Activated T-cell treated with anti-CD3 and anti-CD28 coated beads for 24 hours (primary cell): ENCODE measurements around the gene WSCD2.

Experiments used
- DNase-seq: peaks from one replicate; pipeline ENCODE4 v3.0.0-alpha.2; 2020; ENCODE audit warnings: low read depth

The WSCD2 gene

GRCh38 chr12:108109504-108109903 is 19.6 kb upstream of the WSCD2 start:
- DNase-seq = no peak

GRCh38 chr12:108109954-108110353 is 19.1 kb upstream of the WSCD2 start:
- DNase-seq = no peak

DNA sequence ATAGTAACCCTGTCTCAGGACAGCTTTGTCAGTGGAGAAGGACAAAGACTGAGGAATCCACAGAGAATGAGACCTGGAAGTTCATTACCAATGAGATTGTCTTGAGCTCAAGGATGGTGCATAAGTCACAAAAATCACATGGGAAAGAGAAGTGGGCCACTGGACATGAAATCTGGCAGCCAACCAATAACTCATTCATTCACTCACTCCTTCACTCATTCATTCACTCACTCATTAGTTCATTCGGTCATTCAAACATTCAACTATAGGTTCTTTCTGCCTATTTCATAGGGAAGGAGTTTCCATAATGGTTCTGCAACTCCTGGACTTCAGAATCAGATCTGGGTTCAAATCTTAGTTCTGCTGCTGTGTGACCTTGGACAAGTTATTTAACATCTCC is 18.2 kb upstream of the WSCD2 start:
- no peak for DNase-seq

DNA sequence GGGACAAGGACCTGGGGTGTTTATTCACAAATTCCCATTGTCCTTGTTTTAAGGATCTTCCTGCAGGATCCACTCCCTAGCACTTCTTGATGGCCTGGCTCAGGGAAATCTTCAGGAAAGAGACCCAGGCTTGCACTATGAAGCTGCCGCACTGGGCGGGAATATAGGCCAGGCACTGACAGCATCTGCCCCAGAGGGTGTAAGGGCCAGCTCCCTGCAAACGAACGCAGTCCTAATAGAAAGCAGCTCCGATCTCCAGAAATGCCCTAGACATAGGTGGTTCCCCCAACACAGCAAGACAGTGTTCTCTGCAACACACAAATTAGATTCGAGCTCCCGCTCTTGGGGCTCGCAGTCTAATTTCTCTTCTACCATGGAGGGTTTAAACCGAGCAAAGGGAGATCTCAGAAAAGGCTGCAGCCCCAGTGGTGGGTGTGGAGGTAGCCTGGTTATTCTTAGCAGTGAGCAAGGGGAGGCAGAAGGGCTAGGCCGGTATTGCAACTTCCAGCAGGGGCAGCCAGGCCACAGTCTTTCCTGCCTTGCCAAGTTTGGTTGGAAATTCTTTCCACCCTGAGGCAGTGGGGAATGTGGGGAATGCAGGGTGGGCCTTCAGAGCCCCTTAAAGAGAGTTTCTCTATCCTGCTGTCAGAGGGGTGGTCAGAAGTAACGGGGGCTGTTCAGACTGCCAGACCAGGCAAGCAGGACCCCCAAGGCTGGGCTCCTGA is 16.1 kb upstream of the WSCD2 start:
- no peak for DNase-seq

DNA sequence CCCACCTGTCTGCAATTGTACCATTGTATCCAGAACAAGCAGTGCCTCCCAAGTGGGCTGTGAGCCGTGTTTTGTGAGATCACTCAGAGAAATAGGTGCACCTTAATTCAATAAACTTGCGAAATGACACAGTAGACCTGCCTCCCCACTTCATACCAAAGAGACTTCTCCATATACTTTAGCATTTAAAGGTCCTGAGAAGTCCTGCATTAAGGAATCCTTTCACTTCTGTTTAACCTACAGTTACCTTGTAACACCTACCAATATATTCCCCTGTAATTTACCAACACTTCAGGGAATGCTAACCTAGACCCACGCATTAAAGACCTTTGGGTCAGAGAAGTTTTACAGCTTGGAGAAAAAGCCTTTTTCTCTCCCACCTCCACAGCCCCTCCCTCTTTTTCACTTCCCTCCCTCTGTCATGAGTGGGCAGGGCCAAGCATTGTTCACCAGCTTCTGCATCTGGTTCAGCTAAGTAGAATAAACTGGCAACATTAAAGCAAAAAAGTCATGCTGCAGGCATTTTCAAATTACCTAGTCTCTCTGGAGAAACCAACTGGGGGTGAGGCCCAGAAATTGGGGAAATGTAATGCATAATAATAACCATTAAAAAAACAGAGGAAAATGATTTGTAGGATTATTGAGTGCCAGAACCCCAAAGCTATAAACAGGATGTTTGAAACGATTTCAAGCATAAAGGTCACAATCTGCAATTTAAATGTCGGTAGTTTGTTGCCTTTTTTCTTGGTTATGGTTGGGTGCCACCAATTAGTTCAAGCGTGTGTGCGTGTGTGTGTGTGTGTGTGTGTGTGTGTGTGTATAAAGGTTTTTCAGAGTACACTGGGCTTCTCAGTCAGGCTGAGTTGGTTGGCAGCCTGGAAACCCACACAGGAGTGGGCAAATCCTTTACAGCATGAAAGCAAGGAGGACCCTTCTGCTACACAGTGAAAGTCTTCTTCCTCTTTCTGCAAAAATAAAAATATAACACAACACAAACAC is 13.7 kb upstream of the WSCD2 start:
- DNase-seq = no peak

DNA sequence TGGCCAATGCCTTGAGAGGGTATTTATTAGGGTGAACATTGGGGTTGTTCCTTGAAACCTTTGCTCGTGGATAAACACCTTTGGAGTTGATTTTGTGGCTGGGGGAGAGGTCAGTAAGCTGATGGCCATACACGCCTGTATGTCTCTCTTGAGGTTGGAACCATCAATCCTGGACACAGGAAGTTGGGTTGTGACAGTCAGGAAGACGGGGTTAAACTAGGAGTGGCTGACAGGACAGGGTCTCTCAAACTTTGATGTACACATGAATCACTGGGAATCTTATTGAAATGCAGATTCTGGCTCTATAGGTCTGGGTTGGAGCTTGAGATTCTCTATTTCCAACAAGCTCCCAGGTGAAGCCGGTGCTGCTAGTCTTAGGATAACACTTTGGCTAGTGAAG is 12.8 kb upstream of the WSCD2 start:
- DNase-seq = no peak

GRCh38 chr12:108116699-108117098 is 12.4 kb upstream of the WSCD2 start:
- DNase-seq = no peak

- DNase-seq = no peak
Measured at GRCh38 chr12:108117163-108117849, 11.8 kb upstream of the WSCD2 start.

DNA sequence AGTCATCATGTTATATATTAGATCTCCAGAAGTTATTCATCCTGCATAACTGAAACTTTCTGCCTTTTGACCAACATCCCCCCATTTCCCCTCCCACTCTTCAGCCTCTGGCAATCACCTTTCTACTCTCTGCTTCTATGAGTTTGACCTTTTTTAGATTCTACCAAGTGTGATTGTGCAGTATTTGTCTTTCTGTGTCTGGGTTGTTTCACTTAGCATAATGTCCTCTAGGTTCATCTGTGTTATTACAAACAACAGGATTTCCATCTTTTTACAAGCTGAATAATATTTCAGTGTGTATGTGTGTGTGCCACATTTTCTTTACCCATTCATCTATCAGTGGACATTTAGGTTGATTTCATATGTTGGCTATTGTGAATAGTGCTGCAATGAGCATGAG is 11.2 kb upstream of the WSCD2 start:
- DNase-seq = no peak

- DNase-seq = no peak
Measured at GRCh38 chr12:108119126-108119973, 9.7 kb upstream of the WSCD2 start.

DNA sequence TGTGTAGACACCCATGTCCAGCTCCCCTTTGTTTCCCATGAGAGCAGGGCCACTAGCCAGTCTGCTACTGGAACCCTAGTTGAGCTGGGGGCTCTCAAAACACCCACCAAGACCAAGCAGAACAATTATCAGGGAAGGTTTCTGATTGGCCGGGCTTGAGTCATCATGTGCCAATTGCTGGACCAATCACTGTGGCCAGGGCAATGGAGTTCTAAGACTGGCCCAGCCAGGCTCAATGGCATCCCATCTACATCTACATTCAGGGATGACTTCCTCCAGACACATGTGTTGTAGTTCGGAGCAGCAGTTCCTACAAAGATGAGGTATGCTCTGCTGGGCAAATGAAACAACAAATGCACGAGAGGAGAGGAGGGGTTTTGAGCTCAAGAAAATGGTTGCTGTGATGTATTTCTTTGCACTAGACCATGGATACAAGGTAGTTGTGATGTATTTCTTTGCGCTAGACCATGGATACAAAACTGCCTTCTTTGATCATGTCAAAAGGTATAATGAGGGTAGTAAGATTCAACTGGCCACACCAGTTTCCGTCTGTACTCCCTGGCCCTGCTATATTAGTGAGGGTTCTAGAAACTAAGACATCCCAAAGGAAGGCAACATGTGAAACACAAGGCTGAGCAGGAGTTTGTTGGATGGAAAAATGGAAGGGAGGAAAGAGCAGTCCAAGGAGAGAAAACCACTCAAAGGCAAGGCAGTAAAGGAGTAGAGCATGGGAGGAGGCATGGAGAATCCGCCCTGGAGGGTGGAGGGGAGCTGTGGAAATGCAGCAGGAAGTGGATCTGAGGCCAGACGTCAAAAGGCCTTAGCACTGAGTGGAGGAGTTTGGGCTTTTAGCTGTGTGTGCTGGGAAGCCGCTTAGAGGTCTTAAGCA is 8.9 kb upstream of the WSCD2 start:
- no peak for DNase-seq

GRCh38 chr12:108120863-108121165 is 8.3 kb upstream of the WSCD2 start:
- no peak for DNase-seq

- no peak for DNase-seq
Measured at GRCh38 chr12:108121320-108121719, 7.8 kb upstream of the WSCD2 start.

- DNase-seq = no peak
Measured at GRCh38 chr12:108121728-108122471, 7.2 kb upstream of the WSCD2 start.

GRCh38 chr12:108122644-108123043 is 6.4 kb upstream of the WSCD2 start:
- no peak for DNase-seq

GRCh38 chr12:108123402-108123801 is 5.7 kb upstream of the WSCD2 start:
- no peak for DNase-seq

GRCh38 chr12:108125073-108125472 is 4.0 kb upstream of the WSCD2 start:
- DNase-seq = no peak

DNA sequence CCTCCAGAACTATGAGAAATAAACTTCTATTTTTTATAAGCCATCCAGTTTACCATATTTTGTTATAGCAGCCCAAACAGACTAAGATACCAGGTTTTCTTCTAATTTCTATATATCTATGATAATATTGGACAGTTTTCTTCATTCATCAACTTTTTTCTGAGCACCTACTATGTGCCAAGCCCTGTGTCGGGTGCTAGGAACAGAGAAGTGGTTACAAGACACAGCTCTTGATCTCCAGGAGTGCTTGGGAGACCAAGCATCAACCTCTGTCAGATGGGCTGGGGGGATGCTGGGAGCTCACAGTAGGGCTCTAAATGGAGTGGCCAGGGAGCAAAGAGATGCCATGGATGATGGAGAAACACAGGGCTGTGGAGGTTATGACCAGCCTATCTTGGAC is 2.9 kb upstream of the WSCD2 start:
- DNase-seq = no peak

DNA sequence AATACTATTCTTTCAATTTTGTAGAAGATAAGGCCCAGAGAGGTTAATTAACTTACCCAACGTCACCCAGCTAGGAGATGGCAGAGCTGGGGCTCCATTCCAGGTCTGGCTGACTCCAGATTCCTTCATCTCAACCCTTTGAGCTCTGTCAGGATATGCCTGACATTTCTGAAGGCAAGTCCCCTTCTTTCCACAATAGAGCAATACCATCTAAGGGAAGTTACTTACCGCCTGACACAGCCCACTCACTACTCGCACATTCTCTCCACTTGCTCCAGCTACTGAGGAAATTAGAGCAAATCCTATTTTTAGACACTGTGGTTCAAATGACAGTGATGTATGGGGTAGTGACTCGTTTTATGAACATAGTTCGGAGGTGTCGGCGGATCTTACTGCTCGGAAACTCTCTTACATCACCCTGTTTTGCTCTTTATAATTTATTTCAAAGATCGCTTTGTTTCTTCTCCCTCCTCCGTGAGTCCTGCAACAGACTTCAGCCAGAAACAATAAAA is 2.0 kb upstream of the WSCD2 start:
- DNase-seq = no peak

GRCh38 chr12:108127654-108128053 is 1.4 kb upstream of the WSCD2 start:
- no peak for DNase-seq
